ENCODE results near the gene ZFP28.

ZFP28 gene

DNA sequence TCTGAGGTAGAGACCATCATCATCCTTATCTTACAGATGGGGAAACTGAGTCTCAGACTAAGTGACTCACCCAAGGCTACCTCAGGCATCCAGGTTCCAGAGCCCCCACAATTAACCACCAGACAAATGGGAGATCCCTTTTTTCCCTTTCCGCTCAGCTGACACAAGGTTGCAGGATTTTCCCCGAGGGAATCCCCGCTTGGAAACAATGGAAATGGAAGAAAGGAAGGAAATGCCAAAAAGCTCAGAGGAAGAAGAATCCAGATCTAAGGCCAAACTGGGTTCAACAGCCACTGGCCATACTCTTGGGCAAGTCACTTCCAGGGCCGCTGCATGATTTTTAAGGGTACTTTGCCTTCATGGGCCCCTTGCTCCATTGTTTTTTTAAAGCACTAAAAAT lies 57.9 kb downstream of the ZFP28 start:
- no peak for DNase-seq

DNA sequence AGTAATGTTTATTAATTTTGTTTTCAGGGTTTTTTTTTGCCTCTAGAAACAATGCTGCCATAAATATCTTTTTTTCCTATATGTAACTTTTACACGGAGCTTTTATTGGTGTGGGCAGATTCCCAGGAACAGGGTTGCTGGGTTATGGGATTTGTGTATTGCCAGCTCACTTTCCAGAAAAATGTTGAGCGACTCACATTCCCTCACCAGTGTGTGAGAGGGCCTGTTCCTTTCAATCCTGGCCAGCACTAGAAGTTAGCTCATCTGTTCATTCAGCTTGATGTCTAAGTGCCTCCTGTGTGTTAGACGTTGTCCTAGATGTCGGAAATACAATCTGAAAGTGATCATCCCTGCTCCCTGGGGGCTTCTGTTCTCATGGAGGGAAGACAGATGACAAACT lies 58.9 kb downstream of the ZFP28 start:
- no peak for DNase-seq

GRCh38 chr19:56601375-56601774 lies 62.6 kb downstream of the ZFP28 start:
- DNase-seq = no peak

GRCh38 chr19:56603829-56604228 lies 65.1 kb downstream of the ZFP28 start:
- DNase-seq = no peak
